Measurements from ENCODE around the gene FZD2.
"Not testable (repeated sequence)": the region's sequence is repeated elsewhere in the genome, so short reads cannot be mapped to it uniquely, and the experiment has no call there.

Gene FZD2

GRCh38 chr17:44584443-44584842 lies 27.2 kb downstream of the FZD2 start:
- TF ChIP-seq, protein P1, sequence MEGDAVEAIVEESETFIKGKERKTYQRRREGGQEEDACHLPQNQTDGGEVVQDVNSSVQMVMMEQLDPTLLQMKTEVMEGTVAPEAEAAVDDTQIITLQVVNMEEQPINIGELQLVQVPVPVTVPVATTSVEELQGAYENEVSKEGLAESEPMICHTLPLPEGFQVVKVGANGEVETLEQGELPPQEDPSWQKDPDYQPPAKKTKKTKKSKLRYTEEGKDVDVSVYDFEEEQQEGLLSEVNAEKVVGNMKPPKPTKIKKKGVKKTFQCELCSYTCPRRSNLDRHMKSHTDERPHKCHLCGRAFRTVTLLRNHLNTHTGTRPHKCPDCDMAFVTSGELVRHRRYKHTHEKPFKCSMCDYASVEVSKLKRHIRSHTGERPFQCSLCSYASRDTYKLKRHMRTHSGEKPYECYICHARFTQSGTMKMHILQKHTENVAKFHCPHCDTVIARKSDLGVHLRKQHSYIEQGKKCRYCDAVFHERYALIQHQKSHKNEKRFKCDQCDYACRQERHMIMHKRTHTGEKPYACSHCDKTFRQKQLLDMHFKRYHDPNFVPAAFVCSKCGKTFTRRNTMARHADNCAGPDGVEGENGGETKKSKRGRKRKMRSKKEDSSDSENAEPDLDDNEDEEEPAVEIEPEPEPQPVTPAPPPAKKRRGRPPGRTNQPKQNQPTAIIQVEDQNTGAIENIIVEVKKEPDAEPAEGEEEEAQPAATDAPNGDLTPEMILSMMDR (IDR thresholded peaks at IDR 0.05; ENCODE audit: low read depth, low read length, missing control alignments): no peak
- no peak overlapping the region for H3K4me3 ChIP-seq (replicated peaks; ENCODE audit: low read depth, low read length)
- DNase-seq (ENCODE audit: extremely low read depth, low read depth): no peak

GRCh38 chr17:44585315-44585714 lies 28.0 kb downstream of the FZD2 start:
- TF ChIP-seq, protein P1 (IDR thresholded peaks at IDR 0.05; ENCODE audit: low read depth, low read length, missing control alignments): no peak
- no peak for DNase-seq (ENCODE audit: extremely low read depth, low read depth)
- H3K4me3 ChIP-seq (replicated peaks; ENCODE audit: low read depth, low read length): no peak overlapping the region

- peak; percentile 65 for DNase-seq (ENCODE audit: extremely low read depth, low read depth)
- TF ChIP-seq, protein P1 (IDR thresholded peaks at IDR 0.05; ENCODE audit: low read depth, low read length, missing control alignments): no peak
Observed at GRCh38 chr17:44587339-44587738, 30.1 kb downstream of the FZD2 start.

GRCh38 chr17:44589316-44590071 lies 32.2 kb downstream of the FZD2 start:
- TF ChIP-seq, protein P1 (IDR thresholded peaks at IDR 0.05; ENCODE audit: low read depth, low read length, missing control alignments): no peak
- DNase-seq (ENCODE audit: extremely low read depth, low read depth): peak; percentile 59
- no peak overlapping the region for H3K4me3 ChIP-seq (replicated peaks; ENCODE audit: low read depth, low read length)

More at GRCh38 chr17:44587339-44587738, 30.1 kb downstream of the FZD2 start:
- H3K4me3 ChIP-seq (replicated peaks; ENCODE audit: low read depth, low read length): no peak overlapping the region

- not testable (repeated sequence) for DNase-seq (ENCODE audit: extremely low read depth, low read depth); H3K4me3 ChIP-seq (replicated peaks; ENCODE audit: low read depth, low read length)
Observed at GRCh38 chr17:44590072-44590462, 32.8 kb downstream of the FZD2 start.

DNA sequence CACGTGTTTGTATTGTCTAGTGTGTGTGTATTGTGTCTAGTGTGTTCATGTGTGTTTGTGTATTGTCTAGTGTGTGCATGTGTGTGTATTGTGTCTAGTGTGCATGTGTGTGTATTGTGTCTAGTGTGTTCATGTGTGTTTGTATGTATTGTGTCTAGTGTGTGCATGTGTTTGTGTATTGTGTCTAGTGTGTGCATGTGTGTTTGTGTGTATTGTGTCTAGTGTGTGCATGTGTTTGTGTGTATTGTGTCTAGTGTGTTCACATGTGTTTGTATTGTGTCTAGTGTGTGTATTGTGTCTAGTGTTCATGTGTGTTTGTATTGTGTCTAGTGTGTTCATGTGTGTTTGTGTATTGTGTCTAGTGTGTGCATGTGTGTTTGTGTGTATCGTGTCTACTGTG lies 33.5 kb downstream of the FZD2 start:
- DNase-seq (ENCODE audit: extremely low read depth, low read depth); H3K4me3 ChIP-seq (replicated peaks; ENCODE audit: low read depth, low read length): not testable (repeated sequence)

DNA sequence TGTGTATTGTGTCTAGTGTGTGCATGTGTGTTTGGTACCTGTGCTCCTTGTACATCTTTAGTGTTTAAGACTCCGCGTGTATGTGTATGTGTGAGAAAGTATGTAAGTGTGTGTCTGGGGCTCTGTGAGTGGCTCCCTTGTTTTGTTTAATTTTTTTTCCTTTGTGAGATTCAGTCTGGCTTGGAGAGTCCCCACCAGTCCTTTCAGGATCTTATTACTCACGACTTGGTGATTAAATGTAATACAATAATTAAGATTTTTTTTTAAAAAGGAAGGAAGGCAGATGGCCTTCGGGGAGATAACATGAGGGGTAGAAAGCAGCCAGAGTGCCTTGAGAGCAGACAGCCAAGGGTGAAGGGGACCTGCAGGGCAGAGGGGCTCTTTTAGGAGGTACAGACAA lies 33.9 kb downstream of the FZD2 start:
- DNase-seq (ENCODE audit: extremely low read depth, low read depth): no peak
- TF ChIP-seq, protein P1 (IDR thresholded peaks at IDR 0.05; ENCODE audit: low read depth, low read length, missing control alignments): no peak
- H3K4me3 ChIP-seq (replicated peaks; ENCODE audit: low read depth, low read length): no peak overlapping the region

GRCh38 chr17:44593156-44593555 lies 35.9 kb downstream of the FZD2 start:
- TF ChIP-seq, protein P1 (IDR thresholded peaks at IDR 0.05; ENCODE audit: low read depth, low read length, missing control alignments): no peak
- DNase-seq (ENCODE audit: extremely low read depth, low read depth): no peak
- H3K4me3 ChIP-seq (replicated peaks; ENCODE audit: low read depth, low read length): no peak overlapping the region
